Endothelial cell of umbilical vein (primary cell): ENCODE data around the gene TEX26.

ENCODE experiments used
- CTCF ChIP-seq, 2 donors: IDR thresholded peaks; 1 replicate in 1 of 2; 2 replicates in 1 of 2; pipeline ENCODE4 v1.5.1; 2011; ENCODE audit warnings: low read length in 2 of 2, mild to moderate bottlenecking in 2 of 2, moderate library complexity in 2 of 2, control low read depth in 1 of 2, inconsistent platforms in 1 of 2, low read depth in 1 of 2; ENCODE audit not compliant: insufficient read depth in 1 of 2; ENCODE audit errors: extremely low read depth in 1 of 2
- EZH2 ChIP-seq: IDR thresholded peaks from 2 replicates; pipeline ENCODE4 v1.6.1; 2012; ENCODE audit warnings: borderline replicate concordance, low read depth, mild to moderate bottlenecking, moderate library complexity, low read length, inconsistent platforms; ENCODE audit not compliant: severe bottlenecking
- FOS ChIP-seq: IDR thresholded peaks from 2 replicates; pipeline ENCODE4 v1.6.1; 2011; ENCODE audit warnings: mild to moderate bottlenecking, low read length, moderate library complexity, borderline replicate concordance; ENCODE audit not compliant: insufficient read depth
- JUN ChIP-seq: IDR thresholded peaks from 2 replicates; pipeline ENCODE4 v1.6.1; 2011; ENCODE audit warnings: borderline replicate concordance, low read depth; ENCODE audit not compliant: insufficient read length, insufficient read depth
- MYC ChIP-seq: IDR thresholded peaks from one replicate; pipeline ENCODE4 v1.6.1; 2011; ENCODE audit warnings: mild to moderate bottlenecking, low read depth, low read length
- POLR2A ChIP-seq: IDR thresholded peaks from 2 replicates; pipeline ENCODE4 v1.6.1; 2012; ENCODE audit warnings: low read depth, mild to moderate bottlenecking, control low read depth, low read length
- POLR2AphosphoS5 ChIP-seq: IDR thresholded peaks from 2 replicates; pipeline ENCODE4 v1.6.1; 2012; ENCODE audit warnings: low read depth, mild to moderate bottlenecking, control low read depth, low read length, moderate library complexity; ENCODE audit not compliant: insufficient read depth

- no peak for TF ChIP-seq FOS
- TF ChIP-seq POLR2A: no peak
- no peak for TF ChIP-seq EZH2
- TF ChIP-seq CTCF (IDR thresholded peaks at IDR 0.05; ENCODE audit: extremely low read depth in 1 of 2, insufficient read depth in 1 of 2, low read depth in 1 of 2, low read length in 2 of 2): no peak
- no peak for TF ChIP-seq POLR2AphosphoS5
- TF ChIP-seq MYC: no peak
- no peak for TF ChIP-seq JUN
These were observed 7.7 kb upstream of the TEX26 start for GRCh38 chr13:30924721-30925120.
